Endothelial cell of umbilical vein (primary cell): ENCODE results near the gene LHPP. TPM values are rescaled to one million over a fixed set of nuclear protein-coding genes. Genes with fewer than 3 reads are reported as not detected.

ENCODE experiments used
- BruUV-seq: library from RNA; stranded (reverse); fragments of 400-500 nt; replicated peaks from 2 replicates; lab custom pipeline; 2021; lab: Mats Ljungman, UMichigan
- CTCF ChIA-PET: fragments of 300-600, 350-600 bp; sonication (Branson Sonifier 250); formaldehyde crosslinking; loops from one replicate; lab custom pipeline; 2021; ENCODE audit warnings: antibody characterized with exemption, inconsistent platforms; lab: Charles Lee
- POLR2A ChIA-PET: fragments of 300-600, 350-600 bp; sonication (Branson Sonifier 250); formaldehyde crosslinking; loops from one replicate; lab custom pipeline; 2021; ENCODE audit warnings: antibody characterized with exemption, inconsistent platforms; lab: Charles Lee
- DNase-seq: peaks from one replicate; pipeline ENCODE4 v3.0.0-alpha.2; 2011; ENCODE audit warnings: low read depth, low spot score
- FAIRE-seq: peaks from 2 replicates; lab custom pipeline; 2011; peaks lifted over from hg19 to GRCh38; lab: Jason Lieb, UNC
- H2AFZ ChIP-seq: 2 replicates; pipeline ENCODE4 v1.6.0; 2012; ENCODE audit warnings: low read depth, low read length, control low read depth, inconsistent platforms
- H3K27ac ChIP-seq: 2 replicates; pipeline ENCODE4 v1.5.1; 2011; ENCODE audit warnings: low read depth, mild to moderate bottlenecking, control low read depth, low read length, moderate library complexity; ENCODE audit not compliant: insufficient read depth
- H3K27me3 ChIP-seq, 2 experiments: 2 replicates each; pipeline versions ENCODE4 v1.6.0 to v1.6.1; 2011; ENCODE audit warnings: low read length in 2 of 2, mixed read lengths in 1 of 2; ENCODE audit not compliant: control insufficient read depth in 2 of 2, insufficient read depth in 2 of 2
- H3K36me3 ChIP-seq, 2 experiments: 2 replicates in 1 of 2; 3 replicates in 1 of 2; pipeline ENCODE4 v1.5.1; 2011; ENCODE audit warnings: low read length in 2 of 2, mild to moderate bottlenecking in 1 of 2, moderate library complexity in 1 of 2; ENCODE audit not compliant: control insufficient read depth in 2 of 2, insufficient read depth in 2 of 2; ENCODE audit errors: extremely low read depth in 1 of 2
- H3K4me1 ChIP-seq: 3 replicates; pipeline ENCODE4 v1.5.1; 2011; ENCODE audit warnings: mild to moderate bottlenecking, low read length; ENCODE audit not compliant: control insufficient read depth, insufficient read depth; ENCODE audit errors: extremely low read depth
- H3K4me2 ChIP-seq: 2 replicates; pipeline ENCODE4 v1.6.1; 2011; ENCODE audit warnings: low read length, control low read depth, mixed read lengths; ENCODE audit not compliant: insufficient read depth
- H3K4me3 ChIP-seq, 3 experiments: fragments of 200-600 bp in 1 of 3; sonication (generic), shearing (Covaris generic) in 1 of 3; replicated peaks in 1 of 3; 2 replicates each; pipeline ENCODE4 v1.5.1; 2011 to 2016; ENCODE audit warnings: control low read depth in 3 of 3, low read length in 3 of 3, mild to moderate bottlenecking in 2 of 3, inconsistent platforms in 1 of 3, low read depth in 1 of 3, moderate library complexity in 1 of 3; ENCODE audit not compliant: insufficient read depth in 1 of 3
- H3K79me2 ChIP-seq: 2 replicates; pipeline ENCODE4 v1.6.0; 2012; ENCODE audit warnings: low read length, inconsistent platforms; ENCODE audit not compliant: control insufficient read depth, insufficient read depth
- H3K9ac ChIP-seq: replicated peaks from 2 replicates; pipeline ENCODE3; 2011; ENCODE audit warnings: low read length, control low read depth; ENCODE audit not compliant: insufficient read depth; ENCODE audit errors: extremely low read depth
- H3K9me1 ChIP-seq: replicated peaks from 3 replicates; pipeline ENCODE4 v1.6.0; 2011; ENCODE audit warnings: mild to moderate bottlenecking, low read length; ENCODE audit not compliant: control insufficient read depth, insufficient read depth; ENCODE audit errors: extremely low read depth
- H3K9me3 ChIP-seq: replicated peaks from 2 replicates; pipeline ENCODE4 v1.5.1; 2012; ENCODE audit warnings: low read length, inconsistent platforms; ENCODE audit not compliant: control insufficient read depth, insufficient read depth
- H4K20me1 ChIP-seq: replicated peaks from 2 replicates; pipeline ENCODE3; 2011; ENCODE audit warnings: mild to moderate bottlenecking, low read length; ENCODE audit not compliant: control insufficient read depth, insufficient read depth; ENCODE audit errors: extremely low read depth
- CTCF ChIP-seq, 2 donors: IDR thresholded peaks; 1 replicate in 1 of 2; 2 replicates in 1 of 2; pipeline ENCODE4 v1.5.1; 2011; ENCODE audit warnings: low read length in 2 of 2, mild to moderate bottlenecking in 2 of 2, moderate library complexity in 2 of 2, control low read depth in 1 of 2, inconsistent platforms in 1 of 2, low read depth in 1 of 2; ENCODE audit not compliant: insufficient read depth in 1 of 2; ENCODE audit errors: extremely low read depth in 1 of 2
- EZH2 ChIP-seq: IDR thresholded peaks from 2 replicates; pipeline ENCODE4 v1.6.1; 2012; ENCODE audit warnings: borderline replicate concordance, low read depth, mild to moderate bottlenecking, moderate library complexity, low read length, inconsistent platforms; ENCODE audit not compliant: severe bottlenecking
- FOS ChIP-seq: IDR thresholded peaks from 2 replicates; pipeline ENCODE4 v1.6.1; 2011; ENCODE audit warnings: mild to moderate bottlenecking, low read length, moderate library complexity, borderline replicate concordance; ENCODE audit not compliant: insufficient read depth
- GATA2 ChIP-seq: IDR thresholded peaks from 2 replicates; pipeline ENCODE4 v1.7.0; 2011; ENCODE audit warnings: low read depth, mild to moderate bottlenecking, moderate library complexity, mixed read lengths, low read length; ENCODE audit not compliant: insufficient read length, insufficient read depth
- JUN ChIP-seq: IDR thresholded peaks from 2 replicates; pipeline ENCODE4 v1.6.1; 2011; ENCODE audit warnings: borderline replicate concordance, low read depth; ENCODE audit not compliant: insufficient read length, insufficient read depth
- MAX ChIP-seq: IDR thresholded peaks from 2 replicates; pipeline ENCODE4 v1.6.1; 2011; ENCODE audit not compliant: insufficient read depth, insufficient read length
- MYC ChIP-seq: IDR thresholded peaks from one replicate; pipeline ENCODE4 v1.6.1; 2011; ENCODE audit warnings: mild to moderate bottlenecking, low read depth, low read length
- POLR2A ChIP-seq: IDR thresholded peaks from 2 replicates; pipeline ENCODE4 v1.6.1; 2012; ENCODE audit warnings: low read depth, mild to moderate bottlenecking, control low read depth, low read length
- POLR2AphosphoS5 ChIP-seq: IDR thresholded peaks from 2 replicates; pipeline ENCODE4 v1.6.1; 2012; ENCODE audit warnings: low read depth, mild to moderate bottlenecking, control low read depth, low read length, moderate library complexity; ENCODE audit not compliant: insufficient read depth
- dilution Hi-C: fragments of 300-500 bp; cut with MboI; formaldehyde crosslinking; loops from one replicate; pipeline ENCODE4 v1.15.0; 2019; ENCODE audit warnings: low sequenced_read_pairs; ENCODE audit not compliant: extremely low pct_ligation_motif_present
- intact Hi-C: fragments of 100-400 bp; cut with micrococcal nuclease; formaldehyde crosslinking; loops from one replicate; pipeline ENCODE4 v1.10.0; 2022
- polyA plus RNA-seq, 4 experiments: library from polyadenylated mRNA; depleted of rRNA in 3 of 4; stranded (reverse) in 3 of 4; unstranded in 1 of 4; fragments of >200 nt; gene quantifications; 2 replicates each; pipeline versions ENCODE4 v1.2.1 to v1.2.3, GENCODE V29; 2011 to 2012; ENCODE audit warnings: missing spikeins in 1 of 4
- total RNA-seq: library from RNA; stranded (reverse); gene quantifications from 2 replicates; pipeline ENCODE4 v1.2.3, GENCODE V29; 2021

Gene LHPP
- total and polyA plus RNA-seq, 2 donors (not counting 3 experiments of a cell fraction or from before 2014, with no cell fraction given), result 5.8 to 11.2 TPM

- Histone ChIP-seq H3K4me1 (no peaks in the 10 kb centered on the region), H3K9me3 (no peaks in the 10 kb centered on the region), H3K27ac (no peak overlapping the region), H3K4me3 (no peak overlapping the region), H3K9ac (no peak overlapping the region), H2AFZ (no peak overlapping the region), H3K4me2 (no peak overlapping the region), H3K27me3 (no peaks in the 10 kb centered on the region), H3K9me1 (no peaks in the 10 kb centered on the region), H3K36me3 (peaks cover 0 to 2% of the 10 kb centered on the region in 2 experiments), H3K79me2 (no peaks in the 10 kb centered on the region), H4K20me1 (no peaks in the 10 kb centered on the region)
- BruUV-seq, result no TSS peak
- FAIRE-seq (no peak), DNase-seq (no peak)
- POLR2A ChIA-PET, result no interaction called here
- dilution Hi-C loops (no loop called here), intact Hi-C loops (no loop called here)
- no peak for TF ChIP-seq POLR2AphosphoS5
- TF ChIP-seq GATA2, result no peak
- TF ChIP-seq JUN, result no peak
- TF ChIP-seq POLR2A, result no peak
- TF ChIP-seq MYC, result no peak
- TF ChIP-seq FOS, result no peak
- no peak for TF ChIP-seq CTCF (IDR thresholded peaks at IDR 0.05; ENCODE audit: extremely low read depth in 1 of 2, insufficient read depth in 1 of 2, low read depth in 1 of 2, low read length in 2 of 2)
- no peak for TF ChIP-seq EZH2
- no peak for TF ChIP-seq MAX
- CTCF ChIA-PET, result no interaction called here
These were observed 156.9 kb downstream of the LHPP start for GRCh38 chr10:124618470-124619073.
